GM18870 (cell line): ENCODE measurements around the gene MTHFD1L.
"Not testable (repeated sequence)": the region's sequence is repeated elsewhere in the genome, so short reads cannot be mapped to it uniquely, and the experiment has no call there.

ENCODE experiments used
- ATAC-seq: cut with Tn5 transposase; IDR thresholded peaks from one replicate; pipeline ENCODE4 v1.9.1; 2021; ENCODE audit warnings: moderate library complexity; ENCODE audit not compliant: unreplicated experiment

MTHFD1L gene

GRCh38 chr6:151063842-151064647 is 198.5 kb downstream of the MTHFD1L start:
- no peak for ATAC-seq

DNA sequence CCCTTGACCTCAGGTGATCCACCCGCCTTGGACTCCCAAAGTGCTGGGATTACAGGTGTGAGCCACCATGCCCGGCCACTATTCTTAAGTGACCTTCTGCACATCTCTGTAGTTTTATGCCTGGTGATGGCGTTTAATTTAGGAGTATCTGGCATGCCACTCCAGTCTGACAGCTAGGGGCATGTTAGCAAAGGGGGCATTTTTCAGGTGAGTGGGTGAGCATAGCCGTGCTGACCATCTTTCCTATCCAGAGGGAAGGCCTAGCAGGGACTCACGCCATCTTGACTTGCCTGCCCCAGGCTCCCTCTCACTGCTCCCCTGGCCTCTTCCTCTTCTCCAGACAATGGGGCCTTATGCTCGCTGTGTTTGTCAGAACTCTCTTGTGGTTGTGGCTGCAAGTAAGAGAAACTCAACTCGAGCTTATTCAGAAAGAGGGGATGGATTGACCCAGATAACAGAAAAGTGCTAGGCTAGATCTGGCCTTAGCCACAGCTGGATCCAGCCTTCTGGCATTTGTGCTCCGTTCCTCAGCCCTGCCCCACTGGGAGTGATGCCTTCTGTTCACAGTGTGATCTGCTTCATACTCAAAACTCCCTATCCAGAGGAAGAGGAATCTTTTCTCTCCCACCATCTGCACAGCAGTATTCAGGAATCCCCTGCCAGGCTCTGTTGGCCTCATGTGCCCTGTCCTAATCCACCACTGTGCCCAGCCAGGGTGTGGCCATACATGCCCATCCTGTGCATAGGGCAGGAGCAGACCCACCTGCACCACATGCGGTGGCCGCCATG is 199.7 kb downstream of the MTHFD1L start:
- ATAC-seq, result no peak

DNA sequence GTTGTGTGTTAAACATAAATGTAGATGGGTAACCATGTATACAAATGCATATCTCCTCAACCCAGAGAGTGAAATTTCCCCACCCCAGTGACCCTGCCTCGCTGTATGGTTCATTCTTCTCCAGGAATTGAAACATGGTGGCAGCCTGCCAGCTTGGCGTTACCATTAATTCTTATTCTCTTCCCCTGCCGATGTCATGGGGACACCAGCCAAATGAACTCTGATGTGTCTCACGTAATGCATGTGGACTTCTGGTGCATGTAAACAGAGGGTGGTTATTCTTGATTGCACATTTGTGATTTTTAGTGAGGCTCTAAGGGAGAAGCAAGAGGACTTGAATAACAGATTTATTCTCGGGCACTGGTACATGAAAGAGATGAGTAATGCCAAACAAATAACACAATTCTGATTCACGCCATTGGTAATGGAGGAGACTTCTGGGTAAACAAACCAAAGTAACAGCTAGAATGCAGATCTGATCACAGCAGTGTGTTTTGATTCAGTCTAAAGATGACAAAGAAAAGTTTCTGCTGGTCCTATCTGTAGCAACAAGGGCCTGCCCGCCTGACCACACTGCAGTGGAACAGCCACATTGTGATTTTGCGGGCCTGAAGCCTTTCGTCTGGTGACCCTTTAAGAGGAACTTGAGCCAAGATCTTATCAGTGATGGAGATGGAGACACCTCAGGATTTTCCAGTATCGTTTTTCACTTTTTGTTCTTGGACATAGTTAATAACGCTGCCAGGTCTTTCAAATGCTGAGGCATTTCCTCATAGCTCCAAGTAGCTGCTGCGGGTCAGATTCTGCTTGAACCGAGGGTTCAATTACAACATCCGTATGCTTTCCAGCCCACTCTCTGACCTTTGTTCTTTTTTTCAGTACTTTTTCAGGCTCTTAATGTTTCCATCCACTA is 202.4 kb downstream of the MTHFD1L start:
- ATAC-seq, result no peak

DNA sequence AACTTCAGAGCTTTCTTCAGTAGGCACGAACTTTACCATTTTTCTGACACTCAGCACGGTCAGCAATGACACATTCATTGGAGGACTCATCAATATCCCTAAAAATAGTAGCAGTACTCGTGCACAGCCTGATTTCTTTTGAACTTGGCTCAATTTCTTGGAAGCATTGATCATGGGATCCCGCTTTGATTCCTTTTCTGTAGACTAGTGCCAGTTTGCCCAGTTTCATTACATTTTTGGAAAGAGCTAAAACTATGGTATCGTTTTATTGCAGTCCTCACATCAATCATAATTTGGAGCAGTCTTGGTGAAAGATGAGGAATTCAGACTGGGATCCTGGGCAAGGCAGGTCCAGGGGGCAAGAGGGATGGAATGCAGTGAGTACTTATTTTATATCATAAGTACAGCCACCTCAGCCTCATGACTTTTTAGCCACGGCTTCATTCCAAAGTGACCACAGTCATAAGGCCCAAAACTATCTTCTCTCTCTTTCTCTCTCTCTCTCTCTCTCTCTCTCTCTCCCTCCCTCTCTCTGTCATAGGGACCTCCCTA is 203.3 kb downstream of the MTHFD1L start:
- ATAC-seq, result no peak

DNA sequence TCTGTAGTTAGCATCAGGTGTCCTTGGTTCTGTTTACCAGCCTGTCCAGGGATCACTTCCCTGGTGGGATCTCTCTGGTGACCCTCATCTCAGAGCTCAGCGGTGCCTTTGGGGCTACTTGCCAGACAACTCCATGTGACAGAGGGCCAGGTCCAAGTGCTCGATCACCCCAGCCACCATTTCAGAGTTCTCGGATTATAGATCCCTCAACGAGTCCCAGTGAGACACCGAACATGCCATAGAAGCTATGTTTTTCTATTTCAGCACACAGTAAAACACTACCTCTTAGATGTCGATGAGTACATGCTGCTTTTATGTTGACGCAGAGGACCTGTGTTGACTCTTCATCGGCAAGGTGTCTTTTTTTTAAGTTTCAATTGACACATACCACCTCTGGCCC is 204.1 kb downstream of the MTHFD1L start:
- ATAC-seq, result no peak

GRCh38 chr6:151070631-151071051 is 205.1 kb downstream of the MTHFD1L start:
- ATAC-seq, result no peak

DNA sequence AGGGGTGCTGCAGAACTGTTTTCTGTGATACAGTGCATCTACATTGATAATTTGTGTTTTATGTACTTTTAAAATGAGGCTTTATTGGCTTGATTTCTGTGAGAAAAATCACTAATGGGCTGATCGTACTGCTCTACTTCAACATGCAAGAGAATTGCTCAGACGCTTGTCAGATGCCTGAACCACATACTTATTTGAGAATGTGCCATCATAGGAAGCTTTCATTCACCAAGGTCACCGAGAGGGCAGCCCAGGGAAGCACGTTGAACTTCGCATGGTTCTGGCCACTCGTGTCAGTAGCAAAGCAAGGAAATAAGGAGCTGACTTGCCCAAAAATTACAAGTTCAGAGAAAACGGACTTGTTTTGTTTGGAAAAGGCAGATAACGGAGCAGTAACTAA is 205.8 kb downstream of the MTHFD1L start:
- ATAC-seq, result no peak

GRCh38 chr6:151073146-151073545 is 207.6 kb downstream of the MTHFD1L start:
- ATAC-seq, result no peak

DNA sequence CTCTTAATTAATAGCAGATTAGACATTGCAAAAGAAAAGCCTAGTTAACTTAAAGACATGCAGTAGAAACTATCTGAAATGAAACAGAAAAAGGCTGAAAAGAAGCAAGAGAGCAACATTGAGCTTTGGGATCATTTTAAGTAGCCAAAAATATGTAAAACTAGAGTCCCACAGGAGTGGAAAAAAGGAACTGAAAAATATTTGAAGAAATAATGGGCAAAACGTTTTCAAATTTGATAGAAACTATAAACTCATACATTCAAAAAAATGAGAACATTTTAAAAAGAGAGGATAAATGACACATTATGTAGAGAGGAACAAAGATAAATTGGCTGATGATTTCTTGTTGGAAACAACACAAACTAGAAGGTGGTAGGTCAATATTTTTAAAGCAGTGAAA is 208.2 kb downstream of the MTHFD1L start:
- no peak for ATAC-seq

DNA sequence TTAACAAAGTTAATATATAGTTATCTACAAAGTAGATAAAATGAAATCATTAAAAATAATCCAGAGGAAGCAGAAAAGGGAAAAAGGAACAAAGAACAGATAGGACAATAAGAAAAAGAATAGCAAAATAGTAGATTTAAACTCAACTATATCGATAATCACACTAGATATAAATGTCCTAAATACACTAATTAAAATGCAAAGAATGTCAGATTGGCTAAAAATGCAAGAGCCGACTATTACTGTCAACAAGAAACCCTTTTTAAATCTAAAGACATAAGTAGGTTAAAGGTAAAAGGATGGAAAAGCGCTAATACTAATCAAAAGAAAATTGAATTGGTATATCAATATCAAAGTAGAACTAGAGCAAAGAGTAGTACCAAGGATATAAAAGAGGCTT is 209.5 kb downstream of the MTHFD1L start:
- no peak for ATAC-seq

- no peak for ATAC-seq
Observed at GRCh38 chr6:151075527-151075926, 210.0 kb downstream of the MTHFD1L start.

GRCh38 chr6:151075930-151076555 is 210.5 kb downstream of the MTHFD1L start:
- ATAC-seq, result no peak

GRCh38 chr6:151078655-151079054 is 213.2 kb downstream of the MTHFD1L start:
- no peak for ATAC-seq

- ATAC-seq, result no peak
Observed at GRCh38 chr6:151081656-151082055, 216.2 kb downstream of the MTHFD1L start.

DNA sequence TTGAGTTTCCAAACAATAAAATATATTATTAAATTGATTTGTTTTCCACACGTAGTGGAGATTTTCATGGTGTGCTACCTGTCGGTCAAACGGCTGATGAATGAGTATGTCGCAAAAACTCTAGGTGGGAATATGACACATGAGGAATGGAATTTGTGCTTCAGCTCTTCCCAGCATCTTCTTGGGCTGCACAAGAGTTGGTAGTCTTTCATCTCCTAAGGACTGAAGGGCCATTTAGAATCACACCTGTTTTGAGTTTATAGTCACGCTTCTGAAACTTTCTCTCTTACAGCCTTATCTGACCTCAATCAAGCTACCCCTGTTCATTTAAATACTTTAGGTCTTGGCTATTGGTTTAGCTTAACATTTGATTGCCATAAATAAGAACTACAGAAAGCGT is 216.6 kb downstream of the MTHFD1L start:
- ATAC-seq, result no peak

GRCh38 chr6:151084275-151084674 is 218.8 kb downstream of the MTHFD1L start:
- no peak for ATAC-seq

DNA sequence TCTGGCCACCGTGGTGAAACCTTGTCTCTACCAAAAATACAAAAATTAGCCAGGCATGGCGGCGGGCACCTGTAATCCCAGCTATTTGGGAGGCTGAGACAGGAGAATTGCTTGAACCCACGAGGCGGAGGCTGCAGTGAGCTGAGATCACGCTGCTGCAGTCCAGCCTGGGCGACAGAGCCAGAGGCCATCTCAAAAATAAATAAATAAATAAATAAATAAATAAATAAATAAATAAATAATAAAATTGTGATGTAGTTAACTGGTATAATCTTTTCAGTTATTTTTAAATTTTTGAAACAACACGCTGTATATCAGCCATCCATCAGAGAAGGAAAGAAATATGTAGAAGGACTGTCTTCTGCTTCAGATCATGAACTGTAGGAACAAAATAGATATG is 221.6 kb downstream of the MTHFD1L start:
- not testable (repeated sequence) for ATAC-seq

- no peak for ATAC-seq
Observed at GRCh38 chr6:151087861-151088598, 222.5 kb downstream of the MTHFD1L start.

GRCh38 chr6:151088599-151088935 is 223.1 kb downstream of the MTHFD1L start:
- no peak for ATAC-seq

GRCh38 chr6:151088963-151089362 is 223.5 kb downstream of the MTHFD1L start:
- no peak for ATAC-seq
